HG03442 (cell line): ENCODE results near the gene TMEM14C.

Source experiments
- ATAC-seq: cut with Tn5 transposase; IDR thresholded peaks from one replicate; pipeline ENCODE4 v1.9.1; 2021; ENCODE audit warnings: mild to moderate bottlenecking, moderate library complexity; ENCODE audit not compliant: unreplicated experiment

The TMEM14C gene

DNA sequence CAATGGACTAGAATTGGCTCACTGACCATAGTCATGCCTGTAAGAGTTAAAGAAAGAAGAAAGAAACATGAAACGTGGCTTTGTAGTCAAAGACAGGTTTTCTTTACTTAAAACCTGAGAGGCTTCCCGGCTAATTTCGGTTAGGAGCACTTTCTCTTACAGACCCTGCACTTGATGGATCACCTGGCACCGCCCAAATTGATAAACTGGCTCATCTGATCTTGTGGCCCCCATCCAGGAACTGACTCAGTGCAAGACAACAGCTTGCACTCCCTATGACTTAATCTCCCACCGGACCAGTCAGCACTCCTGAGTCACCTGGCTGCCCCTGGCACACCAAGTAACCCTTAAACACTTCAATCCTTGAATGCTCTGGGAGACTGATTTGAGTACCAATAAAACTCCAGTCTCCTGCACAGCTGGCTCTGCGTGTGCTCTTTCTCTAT lies 37.0 kb downstream of the TMEM14C start:
- no peak for ATAC-seq

DNA sequence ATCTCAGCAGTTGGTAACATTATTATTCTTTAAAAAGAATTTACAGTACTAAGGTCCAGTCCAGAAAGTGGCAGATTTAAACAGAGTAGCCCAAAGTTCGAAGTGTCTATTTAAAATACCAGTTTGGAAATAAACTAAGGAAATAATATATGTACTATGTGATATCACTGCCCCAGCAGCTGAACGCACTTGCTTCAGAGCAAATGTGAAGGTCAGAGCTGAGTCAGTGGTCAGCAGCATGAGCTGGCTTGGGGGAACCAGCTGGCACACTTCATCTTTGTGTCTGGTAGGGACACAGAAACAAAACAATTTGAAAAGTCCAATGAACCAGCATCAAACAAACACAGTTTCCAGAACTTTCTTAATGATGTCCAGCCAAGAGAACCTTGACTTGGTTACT lies 40.1 kb downstream of the TMEM14C start:
- no peak for ATAC-seq

DNA sequence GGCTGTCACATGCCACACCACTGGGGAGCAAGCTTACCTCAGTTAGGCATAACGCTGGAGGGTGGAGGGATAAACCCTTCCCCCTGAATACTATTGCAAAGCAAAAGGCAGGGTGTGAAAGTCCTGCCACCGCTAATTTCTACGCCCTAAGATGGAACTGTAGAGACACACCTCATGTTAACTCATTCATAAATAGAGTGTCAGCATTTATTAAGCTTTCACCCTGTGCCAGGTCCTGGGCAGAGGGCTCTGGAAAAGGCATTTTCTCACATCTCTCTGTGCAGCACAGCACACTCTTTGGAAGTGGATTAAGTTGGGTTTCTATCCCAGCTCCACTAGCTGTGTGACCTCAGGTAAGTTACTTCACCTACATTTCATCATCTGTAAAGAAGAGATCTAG lies 46.5 kb downstream of the TMEM14C start:
- no peak for ATAC-seq

DNA sequence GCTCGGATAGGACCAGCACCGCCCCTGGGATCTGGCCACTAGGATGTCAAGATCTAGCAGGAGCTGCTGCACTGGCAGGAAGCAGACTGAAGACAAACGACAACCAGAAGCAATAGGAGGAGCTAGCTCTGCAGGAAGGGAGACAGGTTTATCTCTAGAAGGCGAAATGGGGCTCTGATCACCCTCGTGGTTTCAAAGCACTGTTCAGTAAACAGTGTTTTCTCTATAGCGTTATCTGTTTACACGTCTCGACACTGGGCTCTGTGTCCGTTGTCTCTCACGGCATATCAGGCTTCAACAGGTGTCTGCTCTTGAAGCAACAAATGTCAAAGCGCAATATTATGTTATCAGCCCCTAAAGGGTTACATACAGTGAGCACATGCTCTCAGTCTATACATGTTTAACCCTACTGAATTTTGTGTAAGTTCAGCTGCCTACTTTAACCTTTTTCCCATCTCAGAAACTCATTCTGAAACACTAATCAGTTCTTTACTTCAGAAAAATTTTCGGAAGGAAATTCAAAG lies 48.6 kb downstream of the TMEM14C start:
- ATAC-seq = no peak

DNA sequence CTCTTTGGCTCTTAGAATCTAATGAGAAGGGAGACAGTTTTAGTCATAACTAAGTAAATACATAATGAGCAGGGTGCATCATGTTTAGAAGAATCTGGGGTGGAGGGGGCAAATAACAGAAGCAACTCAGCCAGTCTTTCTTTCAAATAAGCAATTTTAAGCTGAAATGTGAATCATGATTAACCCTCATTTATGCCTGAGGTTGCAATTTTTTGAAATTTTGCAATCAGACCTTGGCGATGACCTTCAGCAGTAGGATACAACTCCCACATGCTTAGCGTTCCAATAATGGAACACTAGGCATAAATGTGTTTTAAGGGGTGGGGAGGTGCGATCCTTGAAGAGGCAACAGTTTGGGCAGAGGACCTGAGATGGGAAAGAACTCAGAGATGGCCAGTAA lies 55.4 kb downstream of the TMEM14C start:
- ATAC-seq = no peak

DNA sequence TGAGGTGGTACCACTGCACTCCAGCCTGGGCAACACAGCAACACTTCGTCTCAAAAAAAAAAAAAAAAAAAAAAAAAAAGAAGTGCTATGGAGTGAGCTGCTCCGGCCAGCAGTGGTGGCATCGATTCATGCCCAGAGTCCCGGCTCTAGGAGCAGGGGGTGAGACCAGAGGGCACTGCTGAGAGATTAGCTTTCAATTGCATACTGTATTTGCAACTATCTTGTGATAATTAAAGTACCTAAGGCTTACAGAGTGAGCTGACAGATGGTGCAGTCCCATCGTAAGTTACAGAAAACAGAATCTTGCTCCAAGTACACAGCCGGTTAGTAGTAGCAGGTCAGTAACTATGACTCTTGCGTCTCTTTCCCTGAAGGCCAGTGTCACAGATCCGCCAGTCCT lies 56.2 kb downstream of the TMEM14C start:
- no peak for ATAC-seq
